ENCODE results near the gene TAGLN3. TPM values are rescaled to one million over a fixed set of nuclear protein-coding genes. Genes with fewer than 3 reads are reported as not detected.

TAGLN3 gene
- total and polyA plus RNA-seq, 2 donors (not counting 3 experiments of a cell fraction or from before 2014, with no cell fraction given) = not detected

GRCh38 chr3:112018712-112019111, 20.0 kb downstream of the TAGLN3 start:
- H3K36me3 ChIP-seq (ENCODE audit: control insufficient read depth in 2 of 2, extremely low read depth in 1 of 2, insufficient read depth in 2 of 2, low read length in 2 of 2) = no peaks in the 10 kb centered on the region
- H3K27me3 ChIP-seq (ENCODE audit: control insufficient read depth in 2 of 2, insufficient read depth in 2 of 2, low read length in 2 of 2) = no peaks in the 10 kb centered on the region
- ChIA-PET CTCF (interaction anchor here (1.4 kb wide), 1 partner anchor 25 kb away, joined by 4 read pairs; no protein-coding TSS in a partner anchor), POLR2A (no interaction called here)
- no peaks in the 10 kb centered on the region for H3K4me1 ChIP-seq (ENCODE audit: control insufficient read depth, extremely low read depth, insufficient read depth, low read length)
- intact Hi-C loops (cut with micrococcal nuclease) = no loop called here
- no peaks in the 10 kb centered on the region for H3K79me2 ChIP-seq (ENCODE audit: control insufficient read depth, insufficient read depth, low read length)
- DNase-seq (ENCODE audit: low read depth, low spot score) = no peak
- no peak overlapping the region for H3K27ac ChIP-seq (ENCODE audit: insufficient read depth, low read depth, low read length)
- H2AFZ ChIP-seq (ENCODE audit: low read depth, low read length) = no peak overlapping the region
- TF ChIP-seq FOS (IDR thresholded peaks at IDR 0.05; ENCODE audit: borderline replicate concordance, insufficient read depth, low read length) (no peak), JUN (IDR thresholded peaks at IDR 0.05; ENCODE audit: borderline replicate concordance, insufficient read depth, insufficient read length, low read depth) (no peak), MYC (IDR thresholded peaks at IDR 0.05; ENCODE audit: low read depth, low read length) (no peak), POLR2A (IDR thresholded peaks at IDR 0.05; ENCODE audit: low read depth, low read length) (no peak), MAX (IDR thresholded peaks at IDR 0.05; ENCODE audit: insufficient read depth, insufficient read length) (no peak)
- H4K20me1 ChIP-seq (replicated peaks; ENCODE audit: control insufficient read depth, extremely low read depth, insufficient read depth, low read length) = no peaks in the 10 kb centered on the region
- H3K4me2 ChIP-seq (ENCODE audit: insufficient read depth, low read length) = no peak overlapping the region
- no peak for FAIRE-seq
- BruUV-seq (replicated peaks) = no TSS peak
- dilution Hi-C loops (cut with MboI; ENCODE audit: extremely low pct_ligation_motif_present, low sequenced_read_pairs) = no loop called here
- peaks cover 5% of the 10 kb centered on the region for H3K9me1 ChIP-seq (replicated peaks; ENCODE audit: control insufficient read depth, extremely low read depth, insufficient read depth, low read length)
- H3K9ac ChIP-seq (replicated peaks; ENCODE audit: extremely low read depth, insufficient read depth, low read length) = no peak overlapping the region
- no peak overlapping the region for H3K4me3 ChIP-seq (replicated peaks in 1 of 3; ENCODE audit: insufficient read depth in 1 of 3, low read depth in 1 of 3, low read length in 3 of 3)
- no peaks in the 10 kb centered on the region for H3K9me3 ChIP-seq (replicated peaks; ENCODE audit: control insufficient read depth, insufficient read depth, low read length)

GRCh38 chr3:112019716-112020115, 21.0 kb downstream of the TAGLN3 start:
- CTCF ChIA-PET = interaction anchor here (1.4 kb wide), 1 partner anchor 24 kb away, joined by 4 read pairs; no protein-coding TSS in a partner anchor
- Histone ChIP-seq H3K36me3 (ENCODE audit: control insufficient read depth in 2 of 2, extremely low read depth in 1 of 2, insufficient read depth in 2 of 2, low read length in 2 of 2) (no peaks in the 10 kb centered on the region), H3K27ac (ENCODE audit: insufficient read depth, low read depth, low read length) (no peak overlapping the region), H3K4me1 (ENCODE audit: control insufficient read depth, extremely low read depth, insufficient read depth, low read length) (no peaks in the 10 kb centered on the region), H3K79me2 (ENCODE audit: control insufficient read depth, insufficient read depth, low read length) (no peaks in the 10 kb centered on the region), H2AFZ (ENCODE audit: low read depth, low read length) (no peak overlapping the region), H4K20me1 (replicated peaks; ENCODE audit: control insufficient read depth, extremely low read depth, insufficient read depth, low read length) (no peaks in the 10 kb centered on the region), H3K9ac (replicated peaks; ENCODE audit: extremely low read depth, insufficient read depth, low read length) (no peak overlapping the region), H3K4me3 (replicated peaks in 1 of 3; ENCODE audit: insufficient read depth in 1 of 3, low read depth in 1 of 3, low read length in 3 of 3) (no peak overlapping the region), H3K9me3 (replicated peaks; ENCODE audit: control insufficient read depth, insufficient read depth, low read length) (no peaks in the 10 kb centered on the region), H3K4me2 (ENCODE audit: insufficient read depth, low read length) (no peak overlapping the region), H3K9me1 (replicated peaks; ENCODE audit: control insufficient read depth, extremely low read depth, insufficient read depth, low read length) (peaks cover 5% of the 10 kb centered on the region), H3K27me3 (ENCODE audit: control insufficient read depth in 2 of 2, insufficient read depth in 2 of 2, low read length in 2 of 2) (no peaks in the 10 kb centered on the region)
- DNase-seq (ENCODE audit: low read depth, low spot score) (no peak), FAIRE-seq (no peak)
- BruUV-seq (replicated peaks) = no TSS peak
- dilution Hi-C loops (cut with MboI; ENCODE audit: extremely low pct_ligation_motif_present, low sequenced_read_pairs) (no loop called here), intact Hi-C loops (cut with micrococcal nuclease) (no loop called here)
- POLR2A ChIA-PET = no interaction called here
- TF ChIP-seq GATA2 (IDR thresholded peaks at IDR 0.05; ENCODE audit: insufficient read depth, insufficient read length, low read depth, low read length) (no peak), POLR2AphosphoS5 (IDR thresholded peaks at IDR 0.05; ENCODE audit: insufficient read depth, low read depth, low read length) (no peak), POLR2A (IDR thresholded peaks at IDR 0.05; ENCODE audit: low read depth, low read length) (no peak), FOS (IDR thresholded peaks at IDR 0.05; ENCODE audit: borderline replicate concordance, insufficient read depth, low read length) (no peak), MAX (IDR thresholded peaks at IDR 0.05; ENCODE audit: insufficient read depth, insufficient read length) (no peak), EZH2 (IDR thresholded peaks at IDR 0.05; ENCODE audit: borderline replicate concordance, low read depth, low read length, severe bottlenecking) (no peak), CTCF (IDR thresholded peaks at IDR 0.05; ENCODE audit: extremely low read depth in 1 of 2, insufficient read depth in 1 of 2, low read depth in 1 of 2, low read length in 2 of 2) (no peak), JUN (IDR thresholded peaks at IDR 0.05; ENCODE audit: borderline replicate concordance, insufficient read depth, insufficient read length, low read depth) (no peak), MYC (IDR thresholded peaks at IDR 0.05; ENCODE audit: low read depth, low read length) (no peak)

Measured in endothelial cell of umbilical vein (primary cell).